Fibroblast of the aortic adventitia (primary cell): ENCODE measurements around the gene SCYL1. TPM values are rescaled to one million over a fixed set of nuclear protein-coding genes. Genes with fewer than 3 reads are reported as not detected.

Experiments
- DNase-seq: peaks from one replicate; pipeline ENCODE4 v3.0.0-alpha.2; 2010; ENCODE audit warnings: low read depth
- H3K4me3 ChIP-seq: 2 replicates; pipeline ENCODE4 v1.5.1; 2011; ENCODE audit warnings: low read depth, mild to moderate bottlenecking, control low read depth, low read length, moderate library complexity
- total RNA-seq: library from RNA; depleted of rRNA; stranded (reverse); fragments of >200 nt; gene quantifications from 2 replicates; pipeline ENCODE4 v1.2.3, GENCODE V29; 2012; ENCODE audit warnings: low replicate concordance
- TF ChIP-seq, protein P1 (sequence below): IDR thresholded peaks from 2 replicates; pipeline ENCODE4 v1.5.1; 2011; ENCODE audit warnings: mild to moderate bottlenecking, low read length, control low read depth, inconsistent platforms; ENCODE audit not compliant: insufficient read depth

SCYL1 gene
- total RNA-seq, 1 donor = 76.8 TPM

DNA sequence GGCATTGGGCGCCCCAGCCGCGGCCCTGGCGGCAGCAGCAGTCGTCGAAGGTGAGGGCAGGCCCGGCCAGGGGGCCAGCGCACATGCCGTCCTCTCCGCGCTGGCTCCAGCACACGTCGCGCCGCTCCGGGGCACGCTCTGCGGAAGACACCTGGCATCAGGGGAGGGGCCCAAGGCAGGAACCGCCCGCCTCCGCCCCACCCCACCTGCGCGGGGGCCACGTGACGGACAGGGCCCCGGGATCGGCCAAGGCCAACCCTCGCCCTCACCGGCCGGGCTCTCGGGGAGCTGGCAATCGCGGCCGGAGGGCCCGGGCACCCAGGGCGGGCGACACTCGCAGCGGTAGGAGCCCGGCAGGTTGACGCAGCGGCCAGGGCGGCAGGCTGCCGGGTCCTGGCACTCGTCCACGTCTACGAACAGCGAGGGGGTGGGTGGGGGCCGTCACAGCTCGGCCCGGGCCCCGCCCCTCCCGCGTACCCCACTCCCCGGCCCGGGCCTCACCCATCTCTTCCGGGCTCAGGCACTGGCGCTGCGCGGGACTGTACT, 14.9 kb downstream of the SCYL1 start:
- no peak for DNase-seq
- peak overlapping the region; percentile 50 for H3K4me3 ChIP-seq
- TF ChIP-seq, protein P1, sequence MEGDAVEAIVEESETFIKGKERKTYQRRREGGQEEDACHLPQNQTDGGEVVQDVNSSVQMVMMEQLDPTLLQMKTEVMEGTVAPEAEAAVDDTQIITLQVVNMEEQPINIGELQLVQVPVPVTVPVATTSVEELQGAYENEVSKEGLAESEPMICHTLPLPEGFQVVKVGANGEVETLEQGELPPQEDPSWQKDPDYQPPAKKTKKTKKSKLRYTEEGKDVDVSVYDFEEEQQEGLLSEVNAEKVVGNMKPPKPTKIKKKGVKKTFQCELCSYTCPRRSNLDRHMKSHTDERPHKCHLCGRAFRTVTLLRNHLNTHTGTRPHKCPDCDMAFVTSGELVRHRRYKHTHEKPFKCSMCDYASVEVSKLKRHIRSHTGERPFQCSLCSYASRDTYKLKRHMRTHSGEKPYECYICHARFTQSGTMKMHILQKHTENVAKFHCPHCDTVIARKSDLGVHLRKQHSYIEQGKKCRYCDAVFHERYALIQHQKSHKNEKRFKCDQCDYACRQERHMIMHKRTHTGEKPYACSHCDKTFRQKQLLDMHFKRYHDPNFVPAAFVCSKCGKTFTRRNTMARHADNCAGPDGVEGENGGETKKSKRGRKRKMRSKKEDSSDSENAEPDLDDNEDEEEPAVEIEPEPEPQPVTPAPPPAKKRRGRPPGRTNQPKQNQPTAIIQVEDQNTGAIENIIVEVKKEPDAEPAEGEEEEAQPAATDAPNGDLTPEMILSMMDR = no peak

DNA sequence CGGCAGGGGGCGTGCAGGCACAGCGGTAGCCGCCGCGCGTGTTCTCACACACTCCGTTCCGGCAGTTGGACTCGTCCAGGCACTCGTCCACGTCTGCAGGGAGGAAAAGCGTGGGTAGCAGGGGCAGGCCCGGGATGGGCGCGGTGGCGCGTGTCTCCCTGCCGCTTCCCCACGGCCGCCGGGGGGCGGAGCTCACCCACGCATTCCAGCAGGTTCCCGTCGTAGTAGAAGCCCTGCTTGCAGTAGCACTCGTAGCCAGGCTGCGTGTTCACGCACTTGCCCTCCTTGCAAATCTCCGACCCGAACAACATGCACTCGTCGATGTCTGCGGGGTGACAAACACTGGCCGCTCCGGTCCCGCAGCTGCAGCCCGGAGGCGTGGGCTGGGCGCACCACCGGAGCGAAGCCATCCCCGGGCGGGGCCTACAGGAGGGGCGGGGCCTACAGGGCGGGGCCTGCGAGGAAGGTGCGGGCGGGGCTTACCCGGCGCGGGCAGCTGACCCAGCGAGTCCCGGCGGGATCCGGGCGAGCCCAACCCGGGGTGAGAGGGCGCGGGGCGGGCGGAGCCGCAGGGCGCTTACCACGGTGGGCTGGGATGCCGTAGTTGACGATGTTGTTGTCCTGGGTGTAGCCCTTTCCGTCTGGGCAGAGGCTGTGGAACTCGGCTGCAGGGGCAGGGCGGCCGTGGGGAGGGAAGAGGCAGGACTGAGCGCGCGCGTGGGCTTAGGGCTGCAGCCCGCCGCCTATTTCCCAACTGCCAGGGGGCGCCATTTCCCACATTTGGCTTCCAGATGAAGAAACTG, 15.6 kb downstream of the SCYL1 start:
- H3K4me3 ChIP-seq = peak overlapping the region; percentile 54
- peak; percentile 85 for DNase-seq
- TF ChIP-seq, protein P1 = peak; percentile 81

DNA sequence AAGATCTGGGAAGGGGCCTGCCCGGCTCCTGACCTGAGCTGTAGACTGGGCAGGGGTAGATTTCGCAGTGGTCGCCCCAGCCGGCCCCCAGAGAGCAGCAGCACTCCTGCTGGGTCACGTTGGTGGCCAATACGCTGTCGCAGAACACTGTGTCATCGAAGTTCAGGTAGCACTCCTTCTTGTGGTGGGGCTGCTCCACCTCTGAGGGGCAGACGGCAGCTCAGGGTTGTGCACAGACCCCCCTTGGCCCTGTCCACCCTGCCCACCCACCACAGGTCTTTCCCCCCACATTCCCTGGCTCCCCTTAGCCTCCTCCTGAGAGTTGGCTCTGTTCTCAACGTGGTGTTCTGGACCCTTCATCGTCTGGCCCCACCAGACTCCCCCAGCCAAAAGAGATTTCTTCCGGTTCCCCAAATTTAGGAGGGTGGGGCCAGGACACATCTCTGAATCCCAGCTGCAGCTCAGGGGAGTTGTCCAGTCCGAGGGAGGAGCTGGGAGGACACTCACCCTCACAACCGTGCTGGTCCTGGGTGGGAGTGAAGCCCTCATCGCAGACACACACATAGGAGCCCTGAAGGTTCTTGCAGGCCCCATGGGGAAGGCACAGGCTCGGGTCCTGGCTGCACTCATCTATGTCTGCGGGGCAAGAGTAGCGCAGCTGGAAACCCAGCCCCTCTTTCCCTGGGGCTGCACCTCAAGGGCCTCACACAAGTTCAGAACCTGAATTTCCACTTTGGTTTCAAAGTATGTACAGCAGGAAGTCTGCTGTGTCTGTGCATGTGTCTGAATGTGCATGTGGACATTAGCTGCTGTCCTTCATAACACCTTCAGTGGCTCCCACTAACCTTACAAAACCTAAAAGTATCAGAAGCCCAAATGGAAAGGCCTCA, 16.5 kb downstream of the SCYL1 start:
- peak overlapping the region; percentile 39 for H3K4me3 ChIP-seq
- no peak for DNase-seq
- TF ChIP-seq, protein P1 = no peak

DNA sequence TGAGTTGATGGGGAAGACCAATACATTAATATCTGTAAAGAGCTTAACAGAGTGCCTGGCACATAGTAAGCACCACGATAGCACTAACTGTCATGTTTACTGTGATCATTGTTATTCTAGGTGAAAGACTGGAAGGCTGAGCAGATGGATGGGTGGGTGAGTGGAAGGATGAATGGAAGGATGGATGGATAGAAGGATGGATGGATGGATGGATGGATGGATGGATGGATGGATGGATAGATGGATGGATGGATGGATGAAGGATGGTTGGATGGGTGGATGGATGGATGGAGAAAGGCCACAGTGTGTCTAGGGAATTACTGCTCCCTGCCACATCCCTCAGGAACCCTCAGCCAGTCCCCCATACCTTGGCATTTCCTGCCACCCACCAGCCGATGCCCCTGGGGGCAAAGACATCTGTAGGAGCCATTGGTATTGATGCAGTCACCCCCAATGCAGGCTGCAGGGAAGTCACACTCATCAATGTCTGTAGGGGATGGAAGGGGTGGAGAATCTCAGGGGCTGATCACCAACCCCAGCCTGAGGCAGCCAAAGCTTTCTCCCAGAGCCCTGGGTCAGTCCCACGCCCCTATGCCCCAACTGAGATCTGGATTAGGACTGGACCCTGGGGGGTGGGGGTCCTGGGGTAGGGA, 18.0 kb downstream of the SCYL1 start:
- H3K4me3 ChIP-seq = no peak overlapping the region
- no peak for DNase-seq
- TF ChIP-seq, protein P1 = no peak

DNA sequence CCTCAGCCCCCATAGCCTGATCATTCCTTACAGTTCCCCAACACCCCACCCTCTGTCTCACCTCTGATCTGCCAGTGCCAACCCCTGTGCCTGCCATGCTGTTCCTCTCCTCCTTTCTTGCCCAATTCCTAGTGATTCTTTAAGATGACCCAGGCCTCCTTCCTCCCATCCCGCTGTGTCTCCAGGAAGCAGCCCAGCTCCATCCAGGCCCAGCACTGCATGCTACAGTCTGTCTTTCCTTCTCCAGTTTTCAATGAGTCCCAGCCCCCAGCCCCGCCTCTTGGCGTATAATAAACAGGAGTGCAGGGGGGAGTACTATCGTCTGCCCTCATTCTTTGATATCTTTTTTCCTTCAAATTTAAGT, 21.0 kb downstream of the SCYL1 start:
- no peak overlapping the region for H3K4me3 ChIP-seq
- TF ChIP-seq, protein P1 = no peak
- DNase-seq = no peak

DNA sequence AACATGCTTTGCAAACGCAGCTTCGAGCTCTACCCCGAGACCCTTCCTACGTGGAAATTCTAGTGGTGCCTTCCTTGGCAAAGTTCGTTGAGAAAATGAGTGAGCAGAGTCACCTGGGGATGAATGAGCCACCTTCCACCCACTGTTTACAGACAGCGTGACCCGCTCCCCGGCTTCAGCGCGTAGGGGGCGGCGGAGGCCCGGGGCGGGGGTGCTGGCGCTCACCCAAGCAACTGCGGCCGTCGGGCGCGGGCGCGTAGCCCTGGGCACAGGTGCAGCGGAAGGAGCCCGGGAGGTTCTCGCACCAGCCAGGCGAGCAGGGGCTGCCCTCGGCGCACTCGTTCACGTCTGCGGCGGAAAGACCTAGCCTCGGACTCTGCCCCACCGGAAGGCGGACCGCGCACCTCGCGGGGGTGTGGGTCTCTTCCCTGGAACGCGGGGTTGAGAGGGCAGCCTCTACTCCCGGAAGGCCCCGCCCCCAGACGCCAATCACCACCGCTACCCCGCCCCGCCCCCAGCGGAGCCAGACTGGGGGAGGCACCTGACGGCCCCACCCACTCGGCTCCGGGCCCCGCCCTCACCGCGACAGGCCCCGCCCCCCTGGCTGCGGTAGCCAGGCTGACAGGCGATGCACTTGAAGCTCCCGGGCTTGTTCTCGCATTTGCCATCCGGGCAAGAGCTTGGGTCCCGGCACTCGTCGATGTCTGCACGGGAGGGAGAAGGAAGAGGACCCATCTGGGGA, 21.5 kb downstream of the SCYL1 start:
- no peak overlapping the region for H3K4me3 ChIP-seq
- TF ChIP-seq, protein P1 = no peak
- DNase-seq = no peak
